Measurements from ENCODE around the gene FBXL2. TPM values are rescaled to one million over a fixed set of nuclear protein-coding genes. Genes with fewer than 3 reads are reported as not detected.

The FBXL2 gene
- total RNA-seq, 4 donors from 2014 or later = 9.3 to 14.4 (median 12.2) TPM

- no peak overlapping the region for H3K27ac ChIP-seq
- H3K27me3 ChIP-seq = no peaks in the 10 kb centered on the region
- H3K36me3 ChIP-seq = no peaks in the 10 kb centered on the region
- TF ChIP-seq CTCF (IDR thresholded peaks at IDR 0.05) (no peak), EP300 (IDR thresholded peaks at IDR 0.05) (no peak), POLR2AphosphoS5 (IDR thresholded peaks at IDR 0.05) (no peak), POLR2A (IDR thresholded peaks at IDR 0.05) (no peak)
- H3K4me3 ChIP-seq = no peak overlapping the region
- ATAC-seq = no peak
- H3K9me3 ChIP-seq = peaks cover 0 to 8% (median 0%) of the 10 kb centered on the region in 3 donors
- no peaks in the 10 kb centered on the region for H3K4me1 ChIP-seq
Observed at GRCh38 chr3:33246786-33247185, 30.5 kb upstream of the FBXL2 start.

GRCh38 chr3:33250712-33251111, 26.5 kb upstream of the FBXL2 start:
- 63 to 65% methylated on average over 1 of the region's 1 CpG for WGBS, 2 donors (ENCODE audit: low coverage in 1 of 2)
- H3K4me3 ChIP-seq = no peak overlapping the region

GRCh38 chr3:33256249-33256648, 21.0 kb upstream of the FBXL2 start:
- WGBS, 2 donors (ENCODE audit: low coverage in 1 of 2) = 84 to 95% methylated on average over 2 of the region's 2 CpGs
- TF ChIP-seq POLR2A (IDR thresholded peaks at IDR 0.05) = no peak
- TF ChIP-seq POLR2AphosphoS5 (IDR thresholded peaks at IDR 0.05) = no peak
- TF ChIP-seq EP300 (IDR thresholded peaks at IDR 0.05) = no peak
- TF ChIP-seq CTCF (IDR thresholded peaks at IDR 0.05) = no peak

More at GRCh38 chr3:33250712-33251111, 26.5 kb upstream of the FBXL2 start:
- Histone ChIP-seq H3K27me3 (no peaks in the 10 kb centered on the region), H3K27ac (no peak overlapping the region), H3K9me3 (no peaks in the 10 kb centered on the region), H3K36me3 (no peaks in the 10 kb centered on the region), H3K4me1 (no peaks in the 10 kb centered on the region)
- TF ChIP-seq POLR2AphosphoS5 (IDR thresholded peaks at IDR 0.05) (no peak), POLR2A (IDR thresholded peaks at IDR 0.05) (no peak), CTCF (IDR thresholded peaks at IDR 0.05) (no peak), EP300 (IDR thresholded peaks at IDR 0.05) (no peak)
- no peak for ATAC-seq

GRCh38 chr3:33260104-33260503, 17.1 kb upstream of the FBXL2 start:
- Histone ChIP-seq H3K9me3 (peaks cover 0 to 18% (median 0%) of the 10 kb centered on the region in 3 donors), H3K4me1 (no peaks in the 10 kb centered on the region), H3K27me3 (no peaks in the 10 kb centered on the region), H3K36me3 (no peaks in the 10 kb centered on the region), H3K27ac (no peak overlapping the region), H3K4me3 (no peak overlapping the region)
- 87 to 90% methylated on average over 5 of the region's 5 CpGs for WGBS, 2 donors (ENCODE audit: low coverage in 1 of 2)
- TF ChIP-seq EP300 (IDR thresholded peaks at IDR 0.05) (no peak), POLR2AphosphoS5 (IDR thresholded peaks at IDR 0.05) (no peak), POLR2A (IDR thresholded peaks at IDR 0.05) (no peak), CTCF (IDR thresholded peaks at IDR 0.05) (no peak)
- ATAC-seq = no peak

More at GRCh38 chr3:33256249-33256648, 21.0 kb upstream of the FBXL2 start:
- Histone ChIP-seq H3K4me3 (no peak overlapping the region), H3K27ac (no peak overlapping the region), H3K36me3 (no peaks in the 10 kb centered on the region), H3K27me3 (no peaks in the 10 kb centered on the region), H3K9me3 (no peaks in the 10 kb centered on the region), H3K4me1 (no peaks in the 10 kb centered on the region)
- ATAC-seq = no peak

- Histone ChIP-seq H3K27me3 (no peaks in the 10 kb centered on the region), H3K4me3 (no peak overlapping the region), H3K36me3 (no peaks in the 10 kb centered on the region), H3K27ac (no peak overlapping the region), H3K9me3 (peaks cover 0 to 35% (median 0%) of the 10 kb centered on the region in 3 donors), H3K4me1 (no peaks in the 10 kb centered on the region)
- ATAC-seq = no peak
- 80% methylated on average over 2 of the region's 3 CpGs; no CpG with 5 or more reads in 1 of the 2 donors for WGBS, 2 donors (ENCODE audit: low coverage in 1 of 2)
- TF ChIP-seq POLR2A (IDR thresholded peaks at IDR 0.05) (no peak), POLR2AphosphoS5 (IDR thresholded peaks at IDR 0.05) (no peak), EP300 (IDR thresholded peaks at IDR 0.05) (no peak), CTCF (IDR thresholded peaks at IDR 0.05) (no peak)
Observed at GRCh38 chr3:33269385-33269784, 7.9 kb upstream of the FBXL2 start.
